Measurements from ENCODE around the gene NEURL1B.

Gene NEURL1B

GRCh38 chr5:172715421-172715780 is 74.3 kb downstream of the NEURL1B start:
- no peak overlapping the region for H2BK12ac ChIP-seq (ENCODE audit: low read length)
- H3K27me3 ChIP-seq (ENCODE audit: insufficient read depth, low read length): no peaks in the 10 kb centered on the region
- no peak overlapping the region for H3K4ac ChIP-seq (ENCODE audit: low read depth, low read length)
- no peak overlapping the region for H2AFZ ChIP-seq (ENCODE audit: insufficient read depth, low read length, poor library complexity)
- H4K91ac ChIP-seq (ENCODE audit: low read depth, low read length): no peak overlapping the region
- H3K9ac ChIP-seq (ENCODE audit: low read length): no peak overlapping the region
- no peaks in the 10 kb centered on the region for H3K79me2 ChIP-seq (ENCODE audit: control insufficient read depth, insufficient read depth, low read length, poor library complexity)
- no peaks in the 10 kb centered on the region for H3K79me1 ChIP-seq (ENCODE audit: low read length)
- H3K4me1 ChIP-seq (ENCODE audit: control insufficient read depth in 1 of 2, insufficient read depth in 2 of 2, low read length in 2 of 2): peaks cover 0 to 11% of the 10 kb centered on the region in 2 experiments
- H4K12ac ChIP-seq (ENCODE audit: low read depth, low read length): no peak overlapping the region
- no CpG with 5 or more reads among the region's 6 CpGs for WGBS (ENCODE audit: extremely low coverage, insufficient coverage, insufficient read length)
- no peak overlapping the region for H3K14ac ChIP-seq (ENCODE audit: low read length)
- H2BK5ac ChIP-seq (ENCODE audit: low read depth, low read length, poor library complexity): no peak overlapping the region
- H3K4me3 ChIP-seq (ENCODE audit: low read depth, low read length): no peak overlapping the region
- H3K4me2 ChIP-seq (ENCODE audit: low read length): no peak overlapping the region
- no peak overlapping the region for H2AK5ac ChIP-seq (ENCODE audit: low read length)
- no peak overlapping the region for H4K8ac ChIP-seq (ENCODE audit: low read depth, low read length)
- DNase-seq: no peak
- H2BK120ac ChIP-seq (ENCODE audit: insufficient read depth, low read length, poor library complexity): no peak overlapping the region
- H3K18ac ChIP-seq (ENCODE audit: low read length): no peak overlapping the region
- no peaks in the 10 kb centered on the region for H3K36me3 ChIP-seq (ENCODE audit: control insufficient read depth in 1 of 2, insufficient read depth in 2 of 2, low read length in 2 of 2)
- H3K27ac ChIP-seq (ENCODE audit: low read depth, low read length): no peak overlapping the region
- no peak overlapping the region for H3K23ac ChIP-seq (ENCODE audit: low read length)
- no peaks in the 10 kb centered on the region for H3K9me3 ChIP-seq (ENCODE audit: insufficient read depth, low read depth, low read length)

DNA sequence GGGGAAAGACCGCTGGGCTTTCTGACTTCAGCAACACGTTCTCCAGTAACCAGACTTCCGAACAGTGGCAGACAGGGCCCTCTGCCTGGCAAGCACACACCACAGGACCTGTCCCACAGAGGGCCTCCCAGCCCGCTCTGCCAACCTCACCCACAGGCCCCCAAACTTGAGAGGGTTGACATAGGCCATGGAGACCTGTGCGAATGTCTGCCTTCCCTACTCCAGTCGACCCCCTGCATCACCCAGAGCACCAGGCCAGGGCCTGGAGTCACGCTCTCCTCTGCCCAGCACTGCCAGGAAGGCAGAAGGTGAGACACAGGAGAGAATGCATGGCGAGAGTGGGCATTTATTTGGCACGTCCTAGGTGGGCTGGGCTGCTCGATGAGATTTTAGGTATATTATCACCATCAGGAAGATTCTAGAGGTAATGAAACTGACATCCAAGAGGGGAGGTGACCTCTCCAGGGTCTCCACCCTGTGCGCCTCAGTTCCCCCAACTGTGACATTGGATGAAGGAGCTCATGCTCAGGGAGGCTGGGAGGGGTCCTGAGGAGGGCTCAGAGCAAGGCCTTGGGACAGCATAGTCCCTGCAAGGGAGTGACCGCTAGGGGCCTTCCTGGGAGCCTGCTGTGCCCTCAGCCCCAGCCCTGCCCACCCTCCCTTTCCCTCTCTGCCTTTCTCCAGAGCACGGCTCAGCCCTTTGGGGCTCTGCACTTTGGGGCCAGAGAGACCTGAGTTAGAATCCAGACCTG is 75.0 kb downstream of the NEURL1B start:
- Histone ChIP-seq H3K79me2 (ENCODE audit: control insufficient read depth, insufficient read depth, low read length, poor library complexity) (no peaks in the 10 kb centered on the region), H2BK12ac (ENCODE audit: low read length) (peak overlapping the region; percentile 56), H3K18ac (ENCODE audit: low read length) (no peak overlapping the region), H3K79me1 (ENCODE audit: low read length) (no peaks in the 10 kb centered on the region), H3K9ac (ENCODE audit: low read length) (no peak overlapping the region), H3K27ac (ENCODE audit: low read depth, low read length) (no peak overlapping the region), H4K12ac (ENCODE audit: low read depth, low read length) (no peak overlapping the region), H3K36me3 (ENCODE audit: control insufficient read depth in 1 of 2, insufficient read depth in 2 of 2, low read length in 2 of 2) (no peaks in the 10 kb centered on the region), H2BK120ac (ENCODE audit: insufficient read depth, low read length, poor library complexity) (no peak overlapping the region), H3K23ac (ENCODE audit: low read length) (no peak overlapping the region), H3K9me3 (ENCODE audit: insufficient read depth, low read depth, low read length) (no peaks in the 10 kb centered on the region), H3K27me3 (ENCODE audit: insufficient read depth, low read length) (no peaks in the 10 kb centered on the region), H2AK5ac (ENCODE audit: low read length) (peak overlapping the region; percentile 35), H3K4ac (ENCODE audit: low read depth, low read length) (no peak overlapping the region), H2AFZ (ENCODE audit: insufficient read depth, low read length, poor library complexity) (no peak overlapping the region), H3K4me1 (ENCODE audit: control insufficient read depth in 1 of 2, insufficient read depth in 2 of 2, low read length in 2 of 2) (peaks cover 0 to 11% of the 10 kb centered on the region in 2 experiments), H3K14ac (ENCODE audit: low read length) (no peak overlapping the region), H4K8ac (ENCODE audit: low read depth, low read length) (no peak overlapping the region), H4K91ac (ENCODE audit: low read depth, low read length) (no peak overlapping the region), H3K4me3 (ENCODE audit: low read depth, low read length) (no peak overlapping the region), H3K4me2 (ENCODE audit: low read length) (no peak overlapping the region), H2BK5ac (ENCODE audit: low read depth, low read length, poor library complexity) (no peak overlapping the region)
- no CpG with 5 or more reads among the region's 13 CpGs for WGBS (ENCODE audit: extremely low coverage, insufficient coverage, insufficient read length)
- DNase-seq: no peak

DNA sequence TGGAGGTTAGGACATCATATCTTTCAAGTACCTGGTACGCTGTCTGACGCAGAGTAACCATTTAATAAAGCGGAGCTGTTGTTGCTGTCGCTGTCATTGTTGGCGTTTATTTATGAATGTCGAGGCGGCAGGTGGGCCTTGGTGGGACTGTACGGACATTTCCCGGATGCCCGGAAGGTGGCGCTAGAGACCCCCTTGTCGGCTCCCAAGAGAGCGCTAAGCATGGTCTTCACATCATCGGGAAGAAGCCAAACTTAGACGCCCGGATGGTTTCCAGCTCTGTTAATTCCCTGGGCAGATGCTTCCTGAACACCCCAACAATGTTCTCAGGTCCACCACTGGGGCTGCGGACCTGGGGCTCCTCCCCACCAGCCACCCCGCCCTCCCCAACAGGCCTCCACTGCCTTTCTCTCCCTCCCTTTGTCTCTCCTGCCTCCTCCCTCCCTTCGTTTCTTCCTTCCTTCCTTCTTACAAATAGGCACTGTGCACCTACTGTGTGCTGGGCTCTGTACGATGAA is 75.8 kb downstream of the NEURL1B start:
- Histone ChIP-seq H3K79me2 (ENCODE audit: control insufficient read depth, insufficient read depth, low read length, poor library complexity) (no peaks in the 10 kb centered on the region), H2AK5ac (ENCODE audit: low read length) (no peak overlapping the region), H3K23ac (ENCODE audit: low read length) (no peak overlapping the region), H2AFZ (ENCODE audit: insufficient read depth, low read length, poor library complexity) (no peak overlapping the region), H3K4me2 (ENCODE audit: low read length) (no peak overlapping the region), H4K8ac (ENCODE audit: low read depth, low read length) (no peak overlapping the region), H2BK5ac (ENCODE audit: low read depth, low read length, poor library complexity) (no peak overlapping the region), H3K4ac (ENCODE audit: low read depth, low read length) (no peak overlapping the region), H3K27ac (ENCODE audit: low read depth, low read length) (no peak overlapping the region), H4K91ac (ENCODE audit: low read depth, low read length) (no peak overlapping the region), H3K4me3 (ENCODE audit: low read depth, low read length) (no peak overlapping the region), H3K36me3 (ENCODE audit: control insufficient read depth in 1 of 2, insufficient read depth in 2 of 2, low read length in 2 of 2) (no peaks in the 10 kb centered on the region), H3K18ac (ENCODE audit: low read length) (no peak overlapping the region), H3K9ac (ENCODE audit: low read length) (no peak overlapping the region), H3K9me3 (ENCODE audit: insufficient read depth, low read depth, low read length) (peaks cover 2% of the 10 kb centered on the region), H2BK120ac (ENCODE audit: insufficient read depth, low read length, poor library complexity) (no peak overlapping the region), H3K79me1 (ENCODE audit: low read length) (no peaks in the 10 kb centered on the region), H3K14ac (ENCODE audit: low read length) (no peak overlapping the region), H3K4me1 (ENCODE audit: control insufficient read depth in 1 of 2, insufficient read depth in 2 of 2, low read length in 2 of 2) (peaks cover 0 to 11% of the 10 kb centered on the region in 2 experiments), H3K27me3 (ENCODE audit: insufficient read depth, low read length) (no peaks in the 10 kb centered on the region), H2BK12ac (ENCODE audit: low read length) (peak overlapping the region; percentile 12), H4K12ac (ENCODE audit: low read depth, low read length) (no peak overlapping the region)
- peak; percentile 76 to 90 for DNase-seq
- WGBS (ENCODE audit: extremely low coverage, insufficient coverage, insufficient read length): no CpG with 5 or more reads among the region's 20 CpGs

DNA sequence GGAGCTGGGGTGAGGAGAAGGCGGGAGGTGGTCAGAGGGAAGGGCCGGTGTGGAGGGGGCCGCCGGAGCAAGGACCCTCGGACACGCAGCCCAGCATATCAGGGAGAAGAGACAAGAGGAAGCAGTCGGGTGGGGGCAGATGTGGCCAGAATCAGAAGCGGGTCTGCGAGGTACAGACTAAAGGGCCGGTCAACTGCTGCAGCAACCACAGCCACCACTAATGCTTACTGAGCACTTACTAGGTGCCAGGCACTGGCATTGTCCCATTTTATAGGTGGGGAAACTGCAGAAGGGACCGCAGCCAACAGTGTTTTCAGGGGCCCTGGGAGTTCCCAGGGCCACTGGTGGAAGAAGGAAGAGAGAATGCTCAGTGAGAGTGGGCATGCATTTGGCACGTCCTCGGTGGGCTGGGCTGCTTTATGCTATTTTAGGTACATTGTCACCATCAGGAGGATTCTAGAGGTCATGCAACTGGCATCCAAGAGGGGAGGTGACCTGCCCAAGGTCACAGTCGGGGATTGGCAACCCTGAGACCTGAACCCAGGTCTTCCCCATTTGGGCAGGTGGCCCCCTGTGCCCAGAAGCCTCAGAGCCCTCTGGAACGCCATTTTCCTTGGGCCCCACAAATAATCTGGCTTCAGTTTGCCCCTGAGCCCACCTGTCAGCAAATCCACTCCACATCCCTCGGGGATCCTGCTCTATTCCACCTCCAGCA is 76.6 kb downstream of the NEURL1B start:
- Histone ChIP-seq H3K36me3 (ENCODE audit: control insufficient read depth in 1 of 2, insufficient read depth in 2 of 2, low read length in 2 of 2) (no peaks in the 10 kb centered on the region), H3K23ac (ENCODE audit: low read length) (no peak overlapping the region), H2AFZ (ENCODE audit: insufficient read depth, low read length, poor library complexity) (no peak overlapping the region), H3K79me1 (ENCODE audit: low read length) (no peaks in the 10 kb centered on the region), H3K9ac (ENCODE audit: low read length) (no peak overlapping the region), H2AK5ac (ENCODE audit: low read length) (no peak overlapping the region), H4K8ac (ENCODE audit: low read depth, low read length) (no peak overlapping the region), H3K4me2 (ENCODE audit: low read length) (no peak overlapping the region), H3K4me3 (ENCODE audit: low read depth, low read length) (no peak overlapping the region), H3K4me1 (ENCODE audit: control insufficient read depth in 1 of 2, insufficient read depth in 2 of 2, low read length in 2 of 2) (peaks cover 0 to 11% of the 10 kb centered on the region in 2 experiments), H3K79me2 (ENCODE audit: control insufficient read depth, insufficient read depth, low read length, poor library complexity) (no peaks in the 10 kb centered on the region), H3K9me3 (ENCODE audit: insufficient read depth, low read depth, low read length) (peaks cover 2% of the 10 kb centered on the region), H3K27ac (ENCODE audit: low read depth, low read length) (no peak overlapping the region), H3K4ac (ENCODE audit: low read depth, low read length) (no peak overlapping the region), H2BK5ac (ENCODE audit: low read depth, low read length, poor library complexity) (no peak overlapping the region), H4K12ac (ENCODE audit: low read depth, low read length) (no peak overlapping the region), H3K27me3 (ENCODE audit: insufficient read depth, low read length) (no peaks in the 10 kb centered on the region), H2BK12ac (ENCODE audit: low read length) (peak overlapping the region; percentile 38), H4K91ac (ENCODE audit: low read depth, low read length) (no peak overlapping the region), H3K14ac (ENCODE audit: low read length) (no peak overlapping the region), H3K18ac (ENCODE audit: low read length) (no peak overlapping the region), H2BK120ac (ENCODE audit: insufficient read depth, low read length, poor library complexity) (no peak overlapping the region)
- no peak for DNase-seq
- WGBS (ENCODE audit: extremely low coverage, insufficient coverage, insufficient read length): no CpG with 5 or more reads among the region's 16 CpGs
